ENCODE measurements around the gene KCNK15.

- no peak for TF ChIP-seq CTCF (IDR thresholded peaks at IDR 0.05)
- TF ChIP-seq POLR2A (IDR thresholded peaks at IDR 0.05): no peak
These were observed 15.8 kb downstream of the KCNK15 start for GRCh38 chr20:44761423-44761822.
